ENCODE data around the gene NEMP2.

Gene NEMP2

GRCh38 chr2:190554357-190555006 lies 20.0 kb upstream of the NEMP2 start:
- DNase-seq (ENCODE audit: low spot score), result no peak

- no peak for DNase-seq (ENCODE audit: low spot score)
These were observed 18.7 kb upstream of the NEMP2 start for GRCh38 chr2:190553254-190553653.

GRCh38 chr2:190551928-190552327 lies 17.4 kb upstream of the NEMP2 start:
- DNase-seq (ENCODE audit: low spot score), result no peak

- no peak for DNase-seq (ENCODE audit: low spot score)
These were observed 15.6 kb upstream of the NEMP2 start for GRCh38 chr2:190550137-190550536.

GRCh38 chr2:190547886-190548285 lies 13.4 kb upstream of the NEMP2 start:
- no peak for DNase-seq (ENCODE audit: low spot score)

- no peak for DNase-seq (ENCODE audit: low spot score)
These were observed 12.2 kb upstream of the NEMP2 start for GRCh38 chr2:190546734-190547133.

- no peak for DNase-seq (ENCODE audit: low spot score)
These were observed 11.2 kb upstream of the NEMP2 start for GRCh38 chr2:190545555-190546385.

GRCh38 chr2:190545093-190545492 lies 10.6 kb upstream of the NEMP2 start:
- no peak for DNase-seq (ENCODE audit: low spot score)

GRCh38 chr2:190540048-190540447 lies 5.5 kb upstream of the NEMP2 start:
- DNase-seq (ENCODE audit: low spot score), result no peak

GRCh38 chr2:190538201-190538600 lies 3.7 kb upstream of the NEMP2 start:
- no peak for DNase-seq (ENCODE audit: low spot score)

GRCh38 chr2:190537765-190538164 lies 3.2 kb upstream of the NEMP2 start:
- no peak for DNase-seq (ENCODE audit: low spot score)

GRCh38 chr2:190535586-190535985 lies 1.1 kb upstream of the NEMP2 start:
- DNase-seq (ENCODE audit: low spot score), result no peak

GRCh38 chr2:190535121-190535439 lies 558 bp upstream of the NEMP2 start:
- no peak for DNase-seq (ENCODE audit: low spot score)

GRCh38 chr2:190533968-190534309 lies 583 bp downstream of the NEMP2 start:
- no peak for DNase-seq (ENCODE audit: low spot score)

- DNase-seq (ENCODE audit: low spot score), result no peak
These were observed 1.2 kb downstream of the NEMP2 start for GRCh38 chr2:190533175-190533967.

- DNase-seq (ENCODE audit: low spot score), result no peak
These were observed 1.9 kb downstream of the NEMP2 start for GRCh38 chr2:190532581-190532980.

GRCh38 chr2:190530248-190530900 lies 4.1 kb downstream of the NEMP2 start:
- DNase-seq (ENCODE audit: low spot score), result no peak

- DNase-seq (ENCODE audit: low spot score), result no peak
These were observed 4.9 kb downstream of the NEMP2 start for GRCh38 chr2:190529486-190530247.

GRCh38 chr2:190528521-190529001 lies 6.0 kb downstream of the NEMP2 start:
- DNase-seq (ENCODE audit: low spot score), result no peak

- DNase-seq (ENCODE audit: low spot score), result no peak
These were observed 6.6 kb downstream of the NEMP2 start for GRCh38 chr2:190527918-190528317.

GRCh38 chr2:190527214-190527613 lies 7.3 kb downstream of the NEMP2 start:
- no peak for DNase-seq (ENCODE audit: low spot score)

All from left forelimb (tissue), 1 donor.